ENCODE results near the gene MRAP.

GRCh38 chr21:32350211-32350980, 51.7 kb downstream of the MRAP start:
- no peak for TF ChIP-seq POLR2A (IDR thresholded peaks at IDR 0.05; ENCODE audit: low read length)
- no peak for TF ChIP-seq GATA1 (IDR thresholded peaks at IDR 0.05; ENCODE audit: low read depth, low read length)
